NCI-H2171 treated with DMSO at 0.1 percent for 48 hours (cell line): ENCODE measurements around the gene C1orf52.
A peak's percentile ranks its signal among the peaks of the same experiment; 100 is the strongest.

Source experiments
- DNase-seq: peaks from one replicate; lab custom pipeline; 2025; lab: John Stamatoyannopoulos, UW

Gene C1orf52

DNA sequence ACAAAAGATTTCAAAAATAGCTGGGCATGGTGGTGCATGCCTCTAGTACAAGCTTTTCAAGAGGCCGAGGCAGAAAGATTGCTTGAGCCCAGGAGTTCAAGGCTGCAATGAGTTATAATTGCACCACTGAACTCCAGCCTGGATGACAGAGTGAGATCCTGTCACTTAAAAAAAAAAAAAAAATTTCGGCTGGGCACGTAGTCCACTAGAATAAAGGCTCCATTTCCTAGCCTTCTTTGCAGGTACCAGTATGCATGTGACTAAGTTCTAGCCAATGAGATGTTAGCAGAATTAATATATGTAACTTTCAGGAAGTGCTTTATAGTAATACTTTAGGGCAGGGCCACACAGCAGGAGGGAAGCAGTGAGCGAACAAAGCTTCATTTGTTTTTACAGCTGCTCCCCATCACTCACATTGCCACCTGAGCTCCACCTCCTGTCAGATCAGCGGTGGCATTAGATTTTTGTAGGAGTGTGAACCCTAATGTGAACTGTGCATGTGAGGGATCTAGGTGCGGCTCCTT, 29.8 kb downstream of the C1orf52 start:
- DNase-seq: no peak

DNA sequence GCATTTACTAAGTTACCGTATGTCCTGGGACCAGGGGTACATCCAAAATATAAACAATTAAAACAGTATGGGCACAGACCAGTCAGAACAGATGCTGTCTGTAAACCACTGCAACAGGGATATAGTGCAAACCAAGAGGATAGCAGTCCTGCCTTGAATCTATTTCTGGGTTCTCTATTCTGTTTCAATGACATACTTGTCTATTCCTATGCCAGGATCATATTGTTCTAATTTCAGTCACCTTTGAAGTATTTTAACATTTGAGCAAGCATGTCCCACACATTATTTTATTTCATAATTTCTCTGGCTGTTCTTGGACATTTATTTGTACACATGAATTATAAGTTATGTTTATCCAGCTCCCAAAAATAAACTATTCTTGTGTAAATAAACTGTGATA, 30.5 kb downstream of the C1orf52 start:
- no peak for DNase-seq

DNA sequence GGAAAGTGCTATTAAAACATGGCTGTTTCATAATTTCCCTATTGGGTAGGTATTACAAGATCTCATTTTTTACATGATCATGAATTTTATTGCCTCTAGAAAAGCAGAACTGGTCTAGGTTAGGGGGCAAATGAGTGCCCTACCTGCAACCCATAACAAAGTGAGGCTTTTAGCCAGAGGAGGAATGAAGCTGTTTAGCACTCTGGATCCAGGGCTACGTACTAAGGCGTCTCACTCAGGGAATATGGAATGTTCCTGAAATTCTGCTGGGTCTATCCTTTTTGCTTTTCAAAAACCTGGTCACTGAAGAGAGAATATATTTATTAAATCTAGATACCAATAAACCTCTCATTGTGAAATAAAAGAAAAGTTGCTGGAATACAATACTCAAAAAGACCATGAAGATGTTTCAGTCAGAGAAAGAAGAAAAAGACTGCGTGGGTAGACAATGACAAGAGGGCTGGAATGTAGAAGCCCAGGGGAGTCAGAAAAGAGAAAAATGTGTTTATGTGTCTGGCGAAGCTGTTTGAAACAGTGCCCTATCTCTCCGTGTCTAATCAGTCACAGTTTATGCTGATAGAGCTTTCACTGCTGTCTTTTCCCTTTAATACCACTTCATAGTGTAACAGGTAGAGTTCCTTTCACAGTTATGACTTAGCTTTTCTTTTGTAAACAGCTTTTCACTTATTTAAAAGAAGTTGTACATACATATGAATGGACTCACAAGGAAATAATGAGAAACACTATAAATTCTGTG, 33.7 kb downstream of the C1orf52 start:
- no peak for DNase-seq

DNA sequence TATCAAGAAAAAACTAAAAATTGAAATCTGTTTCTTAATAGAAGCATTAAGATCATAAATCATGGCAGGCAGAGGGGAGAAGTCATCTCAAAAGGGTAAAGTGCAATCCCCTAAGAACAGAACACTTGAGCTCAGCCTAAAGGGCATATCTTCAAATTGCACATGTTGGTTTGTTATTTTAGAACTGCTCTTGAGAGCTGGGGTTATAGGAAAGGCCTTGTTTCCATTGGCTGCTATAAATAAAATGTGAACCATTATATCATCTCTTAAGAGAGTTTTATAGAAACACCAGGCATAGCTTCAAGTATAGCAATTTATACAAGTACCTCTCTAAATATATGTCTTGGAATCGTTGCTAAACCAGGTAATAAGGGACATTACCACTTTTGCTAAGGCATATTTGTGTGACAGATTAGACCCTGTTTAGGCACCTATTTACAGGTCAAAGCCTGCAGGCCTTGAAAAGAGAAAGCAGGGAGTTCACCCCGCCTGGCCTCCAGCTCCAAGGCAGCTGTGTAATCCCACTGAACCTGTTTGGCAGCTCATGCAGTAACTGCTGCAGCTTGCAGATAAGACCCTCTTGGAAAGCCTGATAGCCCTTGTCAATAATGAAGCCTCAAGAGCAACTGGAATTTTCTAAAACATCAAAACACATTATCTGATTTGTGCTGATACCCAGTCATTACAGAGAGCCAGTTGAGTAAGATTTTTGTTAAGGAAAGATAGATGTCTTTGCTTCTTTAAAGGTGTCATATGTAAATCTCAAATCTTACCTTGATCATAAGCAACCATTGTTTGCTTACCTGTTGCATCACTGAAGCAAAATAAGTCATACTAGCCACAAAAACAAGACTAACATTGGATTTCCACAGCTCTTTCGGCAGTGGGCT, 34.5 kb downstream of the C1orf52 start:
- DNase-seq: no peak

GRCh38 chr1:85224295-85224694, 35.2 kb downstream of the C1orf52 start:
- no peak for DNase-seq

DNA sequence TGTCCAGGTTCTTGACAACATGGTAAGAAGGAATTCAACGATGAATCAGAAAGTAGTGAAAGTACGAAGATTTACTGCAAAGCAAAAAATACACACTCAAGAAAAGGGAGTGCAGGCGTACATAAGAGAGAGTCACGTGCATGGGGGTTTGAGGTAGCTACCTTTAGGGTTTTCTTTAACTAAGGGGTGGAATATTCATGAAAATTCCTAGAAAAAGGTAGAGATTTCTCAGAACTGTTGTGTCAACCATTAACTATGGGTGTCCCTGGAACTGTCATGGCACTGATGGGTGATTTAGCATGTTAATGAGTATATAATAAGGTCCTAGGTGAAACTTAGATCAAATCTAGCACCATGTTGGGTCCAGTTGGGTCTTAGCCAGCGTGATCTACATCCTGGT, 36.1 kb downstream of the C1orf52 start:
- no peak for DNase-seq

DNA sequence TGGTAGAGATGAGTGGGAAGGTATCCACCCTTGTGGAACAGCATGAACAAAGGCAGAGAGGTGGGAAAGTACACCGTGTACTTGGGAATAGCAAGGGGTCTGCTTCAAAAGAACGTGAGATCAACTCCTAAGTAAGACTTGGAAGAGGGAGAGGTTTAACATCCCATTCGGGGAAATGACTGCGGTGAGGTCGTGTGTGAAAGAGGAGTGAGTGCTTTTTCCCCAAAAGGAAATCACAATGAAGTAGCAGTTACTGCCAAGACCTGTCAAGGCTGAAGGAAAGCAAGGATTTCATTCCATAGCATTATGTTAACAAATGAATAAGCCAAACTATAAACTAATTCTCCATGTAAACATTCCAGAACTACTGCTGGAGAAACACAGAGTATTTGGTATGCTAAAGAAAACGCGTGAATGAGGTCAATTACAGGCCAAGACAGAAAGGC, 38.7 kb downstream of the C1orf52 start:
- no peak for DNase-seq

DNA sequence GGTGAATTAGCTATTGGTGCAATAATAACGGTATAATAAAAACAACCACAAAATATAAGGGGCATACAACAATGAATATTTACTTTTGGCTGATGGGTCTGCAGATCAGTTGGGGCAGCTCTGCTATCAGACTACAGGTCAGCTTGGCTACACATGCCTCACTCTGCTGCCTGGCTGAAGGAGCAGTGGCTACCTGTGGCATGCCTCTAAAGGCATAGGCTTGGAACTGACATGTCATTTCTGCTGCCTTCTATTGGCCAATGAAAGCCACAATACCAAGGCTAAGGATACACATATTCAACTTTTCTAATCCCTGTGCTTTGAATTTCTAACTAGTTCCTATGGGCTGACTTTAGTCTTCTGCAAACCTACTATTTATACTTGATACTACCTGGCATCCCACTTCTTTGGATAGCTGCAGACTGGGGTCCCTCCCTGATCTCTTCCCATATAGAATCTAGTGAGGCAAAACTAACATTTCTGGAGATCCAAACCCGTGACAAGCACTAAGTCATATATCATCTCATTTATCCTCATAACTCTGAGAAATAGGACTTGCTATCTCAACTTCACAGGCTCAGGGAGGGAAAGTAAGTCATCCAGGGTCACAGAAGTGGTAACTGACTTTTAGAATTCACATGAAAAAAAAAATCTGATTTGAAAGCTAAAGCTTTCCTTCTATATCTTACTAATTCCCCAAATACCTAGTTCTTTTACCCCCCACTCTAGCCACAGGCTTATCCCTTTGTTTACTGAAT, 39.4 kb downstream of the C1orf52 start:
- no peak for DNase-seq

- no peak for DNase-seq
These were observed 42.8 kb downstream of the C1orf52 start for GRCh38 chr1:85216697-85217096.

DNA sequence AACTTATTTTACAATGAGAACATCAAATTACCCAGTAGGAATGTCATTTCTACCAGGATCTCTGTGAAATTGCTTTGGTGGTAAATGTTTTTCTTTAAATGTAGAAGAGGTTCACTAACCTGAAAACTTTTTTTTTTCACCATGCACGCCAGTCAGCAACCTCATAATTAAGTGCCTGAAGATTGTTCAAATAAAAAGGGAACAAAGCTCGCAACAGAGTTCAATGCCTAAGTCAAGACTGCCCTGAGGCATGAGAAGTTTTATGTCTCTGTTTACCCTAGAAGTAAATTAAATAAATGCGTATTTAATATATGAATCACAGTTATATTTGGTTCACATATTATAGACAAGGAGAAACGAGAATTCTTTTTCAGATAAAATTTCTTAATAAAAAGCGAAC, 44.8 kb downstream of the C1orf52 start:
- no peak for DNase-seq

DNA sequence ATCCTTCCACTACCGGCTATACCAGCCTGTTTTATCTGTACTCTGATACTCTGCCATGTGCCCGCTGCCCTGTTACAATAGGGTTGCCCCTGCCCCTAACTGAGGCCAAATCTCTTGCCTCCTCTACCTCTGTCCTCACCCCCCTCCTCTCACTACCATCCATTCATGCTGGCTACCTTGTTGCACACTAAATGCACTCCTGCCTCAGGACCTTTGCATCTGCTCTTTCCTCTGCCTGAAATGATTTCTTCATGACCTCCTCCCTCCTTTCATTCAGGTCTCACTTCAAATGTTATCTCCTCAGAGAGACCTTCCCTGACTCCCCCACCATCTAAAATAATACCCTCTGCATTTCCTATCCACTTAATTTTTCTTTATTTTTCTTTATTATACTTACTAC, 51.0 kb downstream of the C1orf52 start:
- DNase-seq: no peak

- no peak for DNase-seq
These were observed 55.8 kb downstream of the C1orf52 start for GRCh38 chr1:85203573-85204171.

DNA sequence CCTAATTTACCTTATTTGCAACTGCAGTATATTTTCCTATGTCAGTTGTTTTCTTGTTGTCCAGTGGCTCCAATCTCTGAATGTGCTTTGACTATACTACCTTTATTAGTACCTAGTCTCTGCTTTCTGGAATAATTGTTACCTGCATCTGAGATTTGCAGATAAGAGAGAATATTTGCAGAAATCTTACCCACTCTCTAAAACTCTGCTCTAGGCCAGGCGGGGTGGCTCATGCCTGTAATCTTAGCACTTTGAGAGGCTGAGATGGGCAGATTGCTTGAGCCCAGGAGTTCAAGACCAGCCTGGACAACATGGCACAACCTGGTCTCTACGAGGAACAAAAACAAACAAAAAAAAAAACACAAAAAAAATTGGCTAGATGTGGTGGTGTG, 56.6 kb downstream of the C1orf52 start:
- no peak for DNase-seq

- DNase-seq: no peak
These were observed 57.2 kb downstream of the C1orf52 start for GRCh38 chr1:85202092-85202863.

DNA sequence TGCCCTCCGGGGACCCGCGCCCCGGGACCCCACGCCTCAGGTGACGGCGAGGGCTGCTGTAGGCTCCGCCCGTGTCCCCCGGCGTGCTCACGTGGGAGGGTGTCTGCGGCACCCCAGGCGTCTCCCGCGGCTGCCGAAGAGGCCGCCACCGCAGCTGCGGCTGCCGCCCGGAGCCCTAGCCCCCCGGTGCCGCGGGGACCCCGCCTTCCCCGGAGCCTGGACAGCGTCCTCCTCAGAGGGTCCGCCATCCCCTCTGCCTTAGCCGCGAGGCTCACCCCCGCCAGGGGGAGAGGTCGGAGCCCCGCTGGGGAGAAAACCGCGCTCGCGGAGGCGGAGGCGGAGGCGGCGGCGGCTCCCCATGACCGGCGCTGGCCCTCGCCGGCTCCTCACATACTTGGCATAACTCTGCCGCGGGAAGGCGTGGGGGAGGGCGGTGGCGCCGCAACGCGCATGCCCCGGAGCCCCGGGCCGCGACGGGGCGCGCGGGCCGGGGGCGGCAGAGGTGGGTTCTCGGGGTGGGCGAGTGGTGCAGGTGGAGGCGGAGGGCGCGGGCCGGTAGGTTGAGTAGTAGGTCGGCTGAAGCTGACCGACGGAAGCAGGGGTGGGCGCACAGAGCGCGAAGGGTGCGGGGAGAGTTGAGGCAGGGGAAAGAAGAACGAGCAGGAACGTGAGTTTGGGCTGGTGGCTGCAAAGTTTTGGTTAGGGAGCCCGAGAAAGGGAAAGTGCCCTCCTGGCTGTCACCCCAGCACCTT, 57.9 kb downstream of the C1orf52 start:
- peak; percentile 4 for DNase-seq

- DNase-seq: peak; percentile 16
These were observed 58.8 kb downstream of the C1orf52 start, which contains the start of gene SYDE2 for GRCh38 chr1:85200463-85201339. Gene SYDE2, minus strand, starts transcription at chr1:85201016. Its CDS starts 20 bp downstream, at chr1:85200996.
